GM23338 (cell line): ENCODE data around the gene MICALL2. TPM values are rescaled to one million over a fixed set of nuclear protein-coding genes. Genes with fewer than 3 reads are reported as not detected.

Source experiments
- ATAC-seq: fragments of 200-7000 bp; cut with Tn5 transposase; 3 replicates; pipeline ENCODE4 v1.9.1; 2020
- DNase-seq: peaks from one replicate; pipeline ENCODE4 v3.0.0-alpha.2; 2015; ENCODE audit warnings: low spot score
- H2AFZ ChIP-seq: fragments of 200-600 bp; sonication (generic); 2 replicates; pipeline ENCODE4 v1.8.0; 2016; ENCODE audit warnings: antibody characterized with exemption, mild to moderate bottlenecking, moderate library complexity
- H3F3A ChIP-seq: fragments of 200-600 bp; sonication (generic); replicated peaks from 2 replicates; pipeline ENCODE4 v1.8.0; 2017; ENCODE audit warnings: antibody characterized with exemption, mixed run types, low read depth
- H3K27ac ChIP-seq: fragments of 200-600 bp; sonication (generic); 2 replicates; pipeline ENCODE4 v1.6.1; 2016; ENCODE audit warnings: low read depth
- H3K27me3 ChIP-seq: fragments of 200-600 bp; sonication (generic); 2 replicates; pipeline ENCODE4 v1.8.0; 2016; ENCODE audit warnings: mild to moderate bottlenecking, mixed run types, moderate library complexity; ENCODE audit not compliant: insufficient read depth
- H3K36me3 ChIP-seq: fragments of 200-600 bp; sonication (generic); 2 replicates; pipeline ENCODE4 v1.8.0; 2016; ENCODE audit warnings: mild to moderate bottlenecking; ENCODE audit not compliant: insufficient read depth
- H3K4me1 ChIP-seq: fragments of 200-600 bp; sonication (generic); 2 replicates; pipeline ENCODE4 v1.8.0; 2016; ENCODE audit warnings: mild to moderate bottlenecking, moderate library complexity; ENCODE audit not compliant: insufficient read depth
- H3K4me2 ChIP-seq: fragments of 200-600 bp; sonication (generic); 2 replicates; pipeline ENCODE4 v1.7.1; 2017; ENCODE audit warnings: mixed run types
- H3K4me3 ChIP-seq: fragments of 200-600 bp; sonication (generic); 2 replicates; pipeline ENCODE4 v1.6.1; 2016; ENCODE audit warnings: mixed run types
- H3K79me2 ChIP-seq: fragments of 200-600 bp; sonication (generic); replicated peaks from 2 replicates; pipeline ENCODE4 v1.8.0; 2017; ENCODE audit warnings: mild to moderate bottlenecking; ENCODE audit not compliant: insufficient read depth
- H3K9me2 ChIP-seq: fragments of 200-600 bp; sonication (generic); 2 replicates; pipeline ENCODE4 v1.8.0; 2017; ENCODE audit not compliant: insufficient read depth
- H4K20me1 ChIP-seq: fragments of 200-600 bp; sonication (generic); replicated peaks from 2 replicates; pipeline ENCODE4 v1.8.0; 2017; ENCODE audit warnings: mild to moderate bottlenecking; ENCODE audit not compliant: insufficient read depth
- H3K27ac Mint-ChIP-seq: 2 replicates; pipeline ENCODE4 v1.8.0; 2020; ENCODE audit warnings: inconsistent platforms, mild to moderate bottlenecking, moderate library complexity, mixed read lengths
- H3K27me3 Mint-ChIP-seq: 3 replicates; pipeline ENCODE4 v1.8.0; 2022; ENCODE audit warnings: low read depth, mild to moderate bottlenecking, moderate library complexity, mixed read lengths, inconsistent platforms; ENCODE audit not compliant: insufficient read depth, poor library complexity
- H3K36me3 Mint-ChIP-seq: 3 replicates; pipeline ENCODE4 v1.8.0; 2021; ENCODE audit warnings: low read depth, mild to moderate bottlenecking, inconsistent platforms, moderate library complexity, mixed read lengths
- H3K4me1 Mint-ChIP-seq: 3 replicates; pipeline ENCODE4 v1.8.0; 2020; ENCODE audit warnings: mild to moderate bottlenecking, inconsistent platforms, mixed read lengths
- H3K4me3 Mint-ChIP-seq: 3 replicates; pipeline ENCODE4 v1.8.0; 2021; ENCODE audit warnings: moderate library complexity, mild to moderate bottlenecking, inconsistent platforms, mixed read lengths
- H3K9me3 Mint-ChIP-seq: 3 replicates; pipeline ENCODE4 v1.8.0; 2020; ENCODE audit warnings: moderate library complexity, mild to moderate bottlenecking, inconsistent platforms, mixed read lengths
- CREB1 ChIP-seq: fragments of 250-450 bp; sonication (Bioruptor Pico); IDR thresholded peaks from 2 replicates; pipeline ENCODE4 v1.5.0; 2020; ENCODE audit warnings: low read depth, mild to moderate bottlenecking, moderate library complexity
- ETS1 ChIP-seq: IDR thresholded peaks from 2 replicates; pipeline ENCODE4 v1.6.1; 2016; ENCODE audit warnings: antibody characterized with exemption
- EZH2 ChIP-seq: fragments of 200-600 bp; sonication (generic); IDR thresholded peaks from one replicate; pipeline ENCODE4 v1.8.0; 2017; ENCODE audit warnings: antibody characterized with exemption, mild to moderate bottlenecking, low read depth; ENCODE audit not compliant: unreplicated experiment
- EZH2phosphoT487 ChIP-seq: fragments of 200-600 bp; sonication (generic); IDR thresholded peaks from one replicate; pipeline ENCODE4 v1.8.1; 2018; ENCODE audit warnings: antibody characterized with exemption; ENCODE audit not compliant: unreplicated experiment
- NANOG ChIP-seq: IDR thresholded peaks from 2 replicates; pipeline ENCODE4 v1.6.1; 2016; ENCODE audit warnings: antibody characterized with exemption, borderline replicate concordance
- POLR2AphosphoS5 ChIP-seq: IDR thresholded peaks from 2 replicates; pipeline ENCODE4 v1.6.1; 2016; ENCODE audit warnings: antibody characterized with exemption, low read depth
- REST ChIP-seq: IDR thresholded peaks from one replicate; pipeline ENCODE4 v1.6.1; 2018; ENCODE audit warnings: antibody characterized with exemption; ENCODE audit not compliant: unreplicated experiment
- ZNF114 ChIP-seq: fragments of 250-450 bp; sonication (Bioruptor Pico); IDR thresholded peaks from 2 replicates; pipeline ENCODE4 v1.5.0; 2020; ENCODE audit warnings: mild to moderate bottlenecking, moderate library complexity
- polyA plus RNA-seq: library from polyadenylated mRNA; unstranded; fragments of >200 nt; fragmentation: Nextera tagmentation; extraction: Ambion mirVana; gene quantifications from 2 replicates; pipeline ENCODE4 v1.2.1, GENCODE V29; 2016
- total RNA-seq: library from RNA; depleted of rRNA; stranded (reverse); fragments of >200 nt; shearing (Covaris generic); gene quantifications from 2 replicates; pipeline ENCODE4 v1.2.3, GENCODE V29; 2014

Gene MICALL2
- total and polyA plus RNA-seq, 2 experiments from 2014 or later, result 7.0 to 13.0 TPM

GRCh38 chr7:1468643-1469298 is 9.5 kb upstream of the MICALL2 start:
- H3K4me3 Mint-ChIP-seq, result no peak overlapping the region
- Histone ChIP-seq H3K79me2 (no peaks in the 10 kb centered on the region; the same call in 1 of the 2 replicates), H3K4me3 (no peak overlapping the region), H4K20me1 (no peaks in the 10 kb centered on the region), H3F3A (no peaks in the 10 kb centered on the region), H2AFZ (no peak overlapping the region), H3K36me3 (no peaks in the 10 kb centered on the region), H3K27ac (no peak overlapping the region), H3K27me3 (no peaks in the 10 kb centered on the region), H3K4me1 (no peaks in the 10 kb centered on the region), H3K4me2 (no peak overlapping the region), H3K9me2 (no peaks in the 10 kb centered on the region)
- no peak overlapping the region for H3K27ac Mint-ChIP-seq
- ATAC-seq (no peak; the same call in 2 of the 3 replicates), DNase-seq (no peak)
- H3K27me3 Mint-ChIP-seq, result peaks cover 3% of the 10 kb centered on the region
- no peaks in the 10 kb centered on the region for H3K4me1 Mint-ChIP-seq
- peaks cover 11% of the 10 kb centered on the region; the same call in 2 of the 3 replicates for H3K36me3 Mint-ChIP-seq
- no peak for TF ChIP-seq EZH2phosphoT487
- no peak for TF ChIP-seq ETS1
- TF ChIP-seq EZH2, result no peak
- no peak for TF ChIP-seq ZNF114 (CRISPR knock-in tag)
- no peaks in the 10 kb centered on the region for H3K9me3 Mint-ChIP-seq

GRCh38 chr7:1468203-1468602 is 8.9 kb upstream of the MICALL2 start:
- peaks cover 4% of the 10 kb centered on the region for H3K27me3 Mint-ChIP-seq
- no peak overlapping the region for H2AFZ ChIP-seq
- TF ChIP-seq REST (no peak), ETS1 (no peak), NANOG (no peak), POLR2AphosphoS5 (no peak), CREB1 (CRISPR knock-in tag) (no peak)
- DNase-seq, result no peak
- no peak overlapping the region for H3K27ac ChIP-seq
- no peak overlapping the region for H3K4me3 ChIP-seq
- no peaks in the 10 kb centered on the region for H3K9me2 ChIP-seq
- H4K20me1 ChIP-seq, result no peaks in the 10 kb centered on the region
- H3K4me1 ChIP-seq, result no peaks in the 10 kb centered on the region
- H3K27me3 ChIP-seq, result no peaks in the 10 kb centered on the region
- H3K4me2 ChIP-seq, result no peak overlapping the region
- peaks cover 6% of the 10 kb centered on the region; the same call in 2 of the 3 replicates for H3K36me3 Mint-ChIP-seq
- no peaks in the 10 kb centered on the region for H3K79me2 ChIP-seq
- H3K4me1 Mint-ChIP-seq, result no peaks in the 10 kb centered on the region
- H3K9me3 Mint-ChIP-seq, result no peaks in the 10 kb centered on the region
- no peak overlapping the region for H3K4me3 Mint-ChIP-seq
- H3K36me3 ChIP-seq, result no peaks in the 10 kb centered on the region
- no peak overlapping the region for H3K27ac Mint-ChIP-seq
- ATAC-seq, result no peak
- no peaks in the 10 kb centered on the region for H3F3A ChIP-seq
